ENCODE results near the gene GART. TPM values are rescaled to one million over a fixed set of nuclear protein-coding genes. Genes with fewer than 3 reads are reported as not detected.

The GART gene
- total RNA-seq, 1 donor from 2014 or later: 66.8 TPM

- no peak for TF ChIP-seq CTCF (IDR thresholded peaks at IDR 0.05)
- Mint-ChIP-seq H3K36me3 (ENCODE audit: unreplicated experiment) (peaks cover 15% of the 10 kb centered on the region), H3K9me3 (ENCODE audit: unreplicated experiment) (no peaks in the 10 kb centered on the region), H3K27ac (ENCODE audit: unreplicated experiment) (no peak overlapping the region), H3K4me1 (ENCODE audit: unreplicated experiment) (no peaks in the 10 kb centered on the region), H3K27me3 (ENCODE audit: unreplicated experiment) (no peaks in the 10 kb centered on the region), H3K4me3 (ENCODE audit: unreplicated experiment) (no peak overlapping the region)
- no peak for DNase-seq (ENCODE audit: extremely low spot score, unreplicated experiment)
These were observed 83.1 kb downstream of the GART start for GRCh38 chr21:33458861-33459260.

GRCh38 chr21:33455686-33456446 lies 86.1 kb downstream of the GART start:
- H3K27me3 Mint-ChIP-seq (ENCODE audit: unreplicated experiment): no peaks in the 10 kb centered on the region
- no peaks in the 10 kb centered on the region for H3K9me3 Mint-ChIP-seq (ENCODE audit: unreplicated experiment)
- peaks cover 24% of the 10 kb centered on the region for H3K36me3 Mint-ChIP-seq (ENCODE audit: unreplicated experiment)
- no peak for TF ChIP-seq CTCF (IDR thresholded peaks at IDR 0.05)
- peaks cover 10% of the 10 kb centered on the region for H3K4me1 Mint-ChIP-seq (ENCODE audit: unreplicated experiment)
- H3K27ac Mint-ChIP-seq (ENCODE audit: unreplicated experiment): no peak overlapping the region
- no peak overlapping the region for H3K4me3 Mint-ChIP-seq (ENCODE audit: unreplicated experiment)
- no peak for DNase-seq (ENCODE audit: extremely low spot score, unreplicated experiment)

Other genes with a start within 250 kb of the GART start
- 42.7 and 42.8 TPM in 2 replicates for gene IFNAR1, start 217.1 kb downstream of the GART start, total RNA-seq
- gene IFNGR2, start 138.7 kb downstream of the GART start, total RNA-seq: 55.4 and 55.6 TPM in 2 replicates
- 44.0 and 47.9 TPM in 2 replicates for gene TMEM50B, start 62.1 kb downstream of the GART start, total RNA-seq
- 2.1 and 2.7 TPM in 2 replicates for gene DNAJC28, start 50.4 kb downstream of the GART start, total RNA-seq
- gene SON, start 921 bp upstream of the GART start, total RNA-seq: 249 and 271 TPM in 2 replicates
- 18.6 and 19.0 TPM in 2 replicates for gene DONSON, start 46.6 kb upstream of the GART start, total RNA-seq
- 43.6 and 48.2 TPM in 2 replicates for gene CRYZL1, start 99.6 kb upstream of the GART start, total RNA-seq
- 44.0 and 49.9 TPM in 2 replicates for gene ITSN1, start 100.4 kb upstream of the GART start, total RNA-seq

All from osteocyte (in vitro differentiated cells).